ENCODE data around the gene NEK6. TPM values are rescaled to one million over a fixed set of nuclear protein-coding genes. Genes with fewer than 3 reads are reported as not detected.
A peak's percentile ranks its signal among the peaks of the same experiment; 100 is the strongest.

Gene NEK6
- total RNA-seq, 1 donor from 2014 or later = 17.4 TPM

- Mint-ChIP-seq H3K4me3 (no peak overlapping the region), H3K27ac (peak overlapping the region; percentile 74), H3K36me3 (ENCODE audit: low read depth) (no peaks in the 10 kb centered on the region), H3K27me3 (ENCODE audit: insufficient read depth) (peaks cover 5% of the 10 kb centered on the region), H3K4me1 (ENCODE audit: low read depth) (peaks cover 60% of the 10 kb centered on the region), H3K9me3 (no peaks in the 10 kb centered on the region)
- intact Hi-C loops (cut with micrococcal nuclease) = loop anchor here (1.0 to 2.0 kb wide), 4 partner anchors 8 to 69 kb away; no protein-coding TSS in a partner anchor
- no peak for DNase-seq (ENCODE audit: low spot score)
Measured at GRCh38 chr9:124217836-124218437, 39.8 kb upstream of the NEK6 start.

GRCh38 chr9:124218438-124218982 is 39.2 kb upstream of the NEK6 start:
- intact Hi-C loops (cut with micrococcal nuclease) = loop anchor here (1.0 to 2.0 kb wide), 3 partner anchors 8 to 68 kb away; no protein-coding TSS in a partner anchor
- H3K27ac Mint-ChIP-seq = peak overlapping the region; percentile 69

GRCh38 chr9:124218987-124219461 is 38.7 kb upstream of the NEK6 start:
- no peak for DNase-seq (ENCODE audit: low spot score)
- no peak overlapping the region for H3K4me3 Mint-ChIP-seq
- intact Hi-C loops (cut with micrococcal nuclease) = loop anchor here (1.0 to 2.0 kb wide), 3 partner anchors 9 to 68 kb away; no protein-coding TSS in a partner anchor
- no peaks in the 10 kb centered on the region for H3K9me3 Mint-ChIP-seq
- H3K27ac Mint-ChIP-seq = peak overlapping the region; percentile 69
- H3K4me1 Mint-ChIP-seq (ENCODE audit: low read depth) = peaks cover 56% of the 10 kb centered on the region
- peaks cover 5% of the 10 kb centered on the region for H3K27me3 Mint-ChIP-seq (ENCODE audit: insufficient read depth)
- H3K36me3 Mint-ChIP-seq (ENCODE audit: low read depth) = no peaks in the 10 kb centered on the region

More at GRCh38 chr9:124218438-124218982, 39.2 kb upstream of the NEK6 start:
- peaks cover 5% of the 10 kb centered on the region for H3K27me3 Mint-ChIP-seq (ENCODE audit: insufficient read depth)
- no peak overlapping the region for H3K4me3 Mint-ChIP-seq
- DNase-seq (ENCODE audit: low spot score) = peak; percentile 26
- peaks cover 59% of the 10 kb centered on the region for H3K4me1 Mint-ChIP-seq (ENCODE audit: low read depth)
- no peaks in the 10 kb centered on the region for H3K9me3 Mint-ChIP-seq
- H3K36me3 Mint-ChIP-seq (ENCODE audit: low read depth) = no peaks in the 10 kb centered on the region

GRCh38 chr9:124220946-124221451 is 36.8 kb upstream of the NEK6 start:
- intact Hi-C loops (cut with micrococcal nuclease) = no loop called here
- no peak for DNase-seq (ENCODE audit: low spot score)
- peaks cover 6% of the 10 kb centered on the region for H3K27me3 Mint-ChIP-seq (ENCODE audit: insufficient read depth)
- H3K9me3 Mint-ChIP-seq = no peaks in the 10 kb centered on the region
- no peak overlapping the region for H3K4me3 Mint-ChIP-seq
- H3K4me1 Mint-ChIP-seq (ENCODE audit: low read depth) = peaks cover 42% of the 10 kb centered on the region
- no peak overlapping the region for H3K27ac Mint-ChIP-seq
- H3K36me3 Mint-ChIP-seq (ENCODE audit: low read depth) = no peaks in the 10 kb centered on the region

- Mint-ChIP-seq H3K27ac (no peak overlapping the region), H3K36me3 (ENCODE audit: low read depth) (no peaks in the 10 kb centered on the region), H3K4me3 (no peak overlapping the region), H3K4me1 (ENCODE audit: low read depth) (peaks cover 35% of the 10 kb centered on the region), H3K9me3 (no peaks in the 10 kb centered on the region), H3K27me3 (ENCODE audit: insufficient read depth) (peaks cover 9% of the 10 kb centered on the region)
- no peak for DNase-seq (ENCODE audit: low spot score)
- intact Hi-C loops (cut with micrococcal nuclease) = no loop called here
Measured at GRCh38 chr9:124221676-124222075, 36.1 kb upstream of the NEK6 start.

- Mint-ChIP-seq H3K36me3 (ENCODE audit: low read depth) (no peaks in the 10 kb centered on the region), H3K27me3 (ENCODE audit: insufficient read depth) (peaks cover 10% of the 10 kb centered on the region), H3K4me1 (ENCODE audit: low read depth) (peaks cover 31% of the 10 kb centered on the region), H3K27ac (no peak overlapping the region), H3K4me3 (no peak overlapping the region), H3K9me3 (no peaks in the 10 kb centered on the region)
- no peak for DNase-seq (ENCODE audit: low spot score)
- intact Hi-C loops (cut with micrococcal nuclease) = no loop called here
Measured at GRCh38 chr9:124222109-124222508, 35.6 kb upstream of the NEK6 start.

- H3K4me3 Mint-ChIP-seq = no peak overlapping the region
- H3K36me3 Mint-ChIP-seq (ENCODE audit: low read depth) = no peaks in the 10 kb centered on the region
- peaks cover 20% of the 10 kb centered on the region for H3K4me1 Mint-ChIP-seq (ENCODE audit: low read depth)
- no peak for DNase-seq (ENCODE audit: low spot score)
- intact Hi-C loops (cut with micrococcal nuclease) = no loop called here
- H3K27ac Mint-ChIP-seq = no peak overlapping the region
- H3K9me3 Mint-ChIP-seq = no peaks in the 10 kb centered on the region
- peaks cover 10% of the 10 kb centered on the region for H3K27me3 Mint-ChIP-seq (ENCODE audit: insufficient read depth)
Measured at GRCh38 chr9:124222918-124223720, 34.6 kb upstream of the NEK6 start.

GRCh38 chr9:124225945-124226344 is 31.8 kb upstream of the NEK6 start:
- no peaks in the 10 kb centered on the region for H3K4me1 Mint-ChIP-seq (ENCODE audit: low read depth)

GRCh38 chr9:124228516-124228915 is 29.2 kb upstream of the NEK6 start:
- Mint-ChIP-seq H3K27ac (no peak overlapping the region), H3K36me3 (ENCODE audit: low read depth) (no peaks in the 10 kb centered on the region), H3K9me3 (no peaks in the 10 kb centered on the region), H3K4me1 (ENCODE audit: low read depth) (no peaks in the 10 kb centered on the region), H3K27me3 (ENCODE audit: insufficient read depth) (peaks cover 8% of the 10 kb centered on the region), H3K4me3 (no peak overlapping the region)
- intact Hi-C loops (cut with micrococcal nuclease) = no loop called here
- no peak for DNase-seq (ENCODE audit: low spot score)

More at GRCh38 chr9:124225945-124226344, 31.8 kb upstream of the NEK6 start:
- peaks cover 7% of the 10 kb centered on the region for H3K27me3 Mint-ChIP-seq (ENCODE audit: insufficient read depth)
- H3K4me3 Mint-ChIP-seq = no peak overlapping the region
- intact Hi-C loops (cut with micrococcal nuclease) = no loop called here
- no peaks in the 10 kb centered on the region for H3K9me3 Mint-ChIP-seq
- DNase-seq (ENCODE audit: low spot score) = no peak
- H3K36me3 Mint-ChIP-seq (ENCODE audit: low read depth) = no peaks in the 10 kb centered on the region
- H3K27ac Mint-ChIP-seq = no peak overlapping the region

- Mint-ChIP-seq H3K27ac (no peak overlapping the region), H3K4me3 (no peak overlapping the region), H3K27me3 (ENCODE audit: insufficient read depth) (peaks cover 10% of the 10 kb centered on the region), H3K4me1 (ENCODE audit: low read depth) (no peaks in the 10 kb centered on the region), H3K36me3 (ENCODE audit: low read depth) (no peaks in the 10 kb centered on the region), H3K9me3 (no peaks in the 10 kb centered on the region)
- no peak for DNase-seq (ENCODE audit: low spot score)
- intact Hi-C loops (cut with micrococcal nuclease) = no loop called here
Measured at GRCh38 chr9:124231095-124231737, 26.5 kb upstream of the NEK6 start.

GRCh38 chr9:124238546-124239140 is 19.1 kb upstream of the NEK6 start:
- Mint-ChIP-seq H3K4me1 (ENCODE audit: low read depth) (peaks cover 53% of the 10 kb centered on the region), H3K36me3 (ENCODE audit: low read depth) (no peaks in the 10 kb centered on the region), H3K9me3 (no peaks in the 10 kb centered on the region), H3K4me3 (peak overlapping the region; percentile 53), H3K27me3 (ENCODE audit: insufficient read depth) (peaks cover 15% of the 10 kb centered on the region), H3K27ac (peak overlapping the region; percentile 52)
- intact Hi-C loops (cut with micrococcal nuclease) = loop anchor here (1.0 to 2.0 kb wide), 3 partner anchors 16 to 36 kb away; no protein-coding TSS in a partner anchor
- no peak for DNase-seq (ENCODE audit: low spot score)
